GM12874 (cell line): ENCODE data around the gene MRPL30.

Source experiments
- TF ChIP-seq, protein P1 (sequence below): IDR thresholded peaks from 2 replicates; pipeline ENCODE4 v1.5.1; 2011; ENCODE audit warnings: low read depth, mild to moderate bottlenecking, control low read depth, low read length, moderate library complexity; ENCODE audit not compliant: insufficient read depth

Gene MRPL30

DNA sequence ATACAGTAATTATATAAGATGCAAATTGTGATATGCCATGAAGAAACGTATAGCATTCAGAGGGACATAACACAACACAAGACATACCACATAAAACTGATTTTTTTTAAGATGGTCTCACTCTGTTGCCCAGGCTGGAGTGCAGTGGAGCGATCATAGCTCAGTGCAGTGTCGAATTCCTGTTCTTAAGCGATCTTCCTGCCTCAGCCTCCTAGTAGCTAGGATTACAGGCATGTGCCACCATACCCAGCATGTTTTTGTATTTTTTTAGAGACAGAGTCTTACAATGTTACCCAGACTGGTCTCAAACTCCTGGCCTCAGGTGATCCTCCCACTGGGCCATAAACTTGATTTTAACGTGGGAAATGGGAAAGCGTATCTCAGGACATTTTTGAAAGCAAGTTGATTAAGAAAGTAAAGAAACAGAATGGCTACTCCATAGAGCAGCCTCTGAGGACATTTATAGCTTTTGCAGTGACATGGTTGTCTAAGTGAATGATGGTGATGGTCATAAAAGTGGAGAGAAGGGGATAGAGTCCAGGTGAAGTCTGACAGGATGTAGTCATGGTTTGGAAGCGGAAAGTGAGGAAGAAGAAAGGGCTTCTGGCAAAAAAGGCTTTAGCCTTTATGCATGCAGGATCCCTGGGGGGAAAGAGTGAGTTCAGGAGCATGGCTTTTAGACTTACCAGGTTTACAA, 28.6 kb upstream of the MRPL30 start:
- TF ChIP-seq, protein P1, sequence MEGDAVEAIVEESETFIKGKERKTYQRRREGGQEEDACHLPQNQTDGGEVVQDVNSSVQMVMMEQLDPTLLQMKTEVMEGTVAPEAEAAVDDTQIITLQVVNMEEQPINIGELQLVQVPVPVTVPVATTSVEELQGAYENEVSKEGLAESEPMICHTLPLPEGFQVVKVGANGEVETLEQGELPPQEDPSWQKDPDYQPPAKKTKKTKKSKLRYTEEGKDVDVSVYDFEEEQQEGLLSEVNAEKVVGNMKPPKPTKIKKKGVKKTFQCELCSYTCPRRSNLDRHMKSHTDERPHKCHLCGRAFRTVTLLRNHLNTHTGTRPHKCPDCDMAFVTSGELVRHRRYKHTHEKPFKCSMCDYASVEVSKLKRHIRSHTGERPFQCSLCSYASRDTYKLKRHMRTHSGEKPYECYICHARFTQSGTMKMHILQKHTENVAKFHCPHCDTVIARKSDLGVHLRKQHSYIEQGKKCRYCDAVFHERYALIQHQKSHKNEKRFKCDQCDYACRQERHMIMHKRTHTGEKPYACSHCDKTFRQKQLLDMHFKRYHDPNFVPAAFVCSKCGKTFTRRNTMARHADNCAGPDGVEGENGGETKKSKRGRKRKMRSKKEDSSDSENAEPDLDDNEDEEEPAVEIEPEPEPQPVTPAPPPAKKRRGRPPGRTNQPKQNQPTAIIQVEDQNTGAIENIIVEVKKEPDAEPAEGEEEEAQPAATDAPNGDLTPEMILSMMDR: no peak

DNA sequence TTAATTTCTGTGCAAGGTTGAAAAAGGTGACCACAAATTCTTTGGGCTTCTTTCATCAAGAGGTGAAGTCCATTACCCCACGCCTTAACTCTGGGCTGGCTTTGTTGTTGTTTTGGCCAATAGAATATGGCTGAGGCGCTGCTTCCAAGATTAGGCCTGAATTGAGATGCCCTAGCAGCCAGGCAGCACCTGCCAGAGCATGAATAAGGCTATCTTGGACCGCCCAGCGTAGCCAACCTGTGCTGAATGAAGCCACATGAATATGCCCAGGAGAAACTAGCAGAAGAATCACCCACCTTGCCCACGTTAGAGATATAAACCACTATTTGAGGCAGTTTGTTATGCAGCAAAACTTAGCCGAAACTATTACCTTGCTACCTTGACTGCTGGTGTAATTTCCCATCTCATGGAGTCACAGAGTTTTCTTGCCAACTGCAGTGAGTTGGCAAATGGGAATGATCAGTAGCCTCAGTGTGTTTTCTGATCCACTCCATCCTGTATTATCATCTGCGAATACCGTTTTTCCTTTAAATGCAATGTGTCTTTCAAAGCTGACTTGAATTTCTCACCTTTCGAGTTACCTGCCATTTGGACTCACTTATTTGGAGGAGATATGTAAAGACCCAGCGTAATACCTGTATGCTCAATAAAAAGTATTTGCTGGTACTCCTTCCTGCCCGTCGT, 26.9 kb upstream of the MRPL30 start:
- TF ChIP-seq, protein P1: no peak

DNA sequence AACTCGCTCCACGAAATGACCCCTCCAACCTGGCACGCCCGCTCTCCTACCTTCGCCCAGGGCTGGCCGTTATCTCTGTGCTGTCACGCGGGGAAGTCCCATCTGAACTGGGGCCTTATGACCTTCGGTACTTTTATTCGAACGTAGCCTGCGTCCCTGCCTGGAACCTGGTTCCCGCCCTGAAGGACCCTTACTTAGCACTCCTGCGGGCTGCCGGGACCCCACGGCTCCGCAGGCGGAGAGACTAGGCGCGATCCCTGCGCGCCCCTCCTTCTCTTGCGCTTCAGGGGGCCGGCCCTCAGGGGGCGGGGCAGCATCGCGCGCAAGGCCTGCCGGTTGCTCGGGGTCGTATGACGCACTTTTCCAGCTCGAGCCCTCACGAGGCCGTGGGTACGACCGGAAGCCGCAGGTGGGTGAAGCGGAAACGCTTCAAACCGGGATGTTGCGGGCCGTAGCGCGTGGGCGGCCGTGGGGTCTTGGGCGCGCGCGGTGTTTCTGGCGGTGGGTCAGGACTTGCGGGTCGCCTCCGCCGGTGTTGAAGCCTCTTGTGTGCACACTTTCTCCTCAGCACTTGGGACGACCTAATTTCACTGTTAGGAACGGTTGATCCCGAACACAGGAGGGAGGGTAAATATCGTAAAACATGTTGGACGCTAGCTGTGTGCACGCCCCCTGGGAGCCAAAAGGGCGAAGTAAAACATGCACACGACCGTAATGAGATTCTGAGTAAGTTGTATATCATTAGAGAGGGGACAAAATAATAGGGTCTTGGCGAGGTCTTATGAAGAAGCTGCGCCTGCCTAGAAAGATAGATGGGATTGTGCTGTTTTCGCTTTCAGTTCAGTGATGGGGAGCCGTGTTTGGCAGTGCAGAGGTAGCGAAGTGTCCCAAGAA, 26.1 kb upstream of the MRPL30 start, which contains the start of the genes LIPT1 and TSGA10:
LIPT1 (plus strand) TSS at position 325 of the 894 bp plus-strand sequence. CDS start 6,991 bp downstream, outside the sequence.
TSGA10 (minus strand) TSS at position 300 of the 894 bp plus-strand sequence. CDS start 45,503 bp downstream, outside the sequence.
- TF ChIP-seq, protein P1: no peak

DNA sequence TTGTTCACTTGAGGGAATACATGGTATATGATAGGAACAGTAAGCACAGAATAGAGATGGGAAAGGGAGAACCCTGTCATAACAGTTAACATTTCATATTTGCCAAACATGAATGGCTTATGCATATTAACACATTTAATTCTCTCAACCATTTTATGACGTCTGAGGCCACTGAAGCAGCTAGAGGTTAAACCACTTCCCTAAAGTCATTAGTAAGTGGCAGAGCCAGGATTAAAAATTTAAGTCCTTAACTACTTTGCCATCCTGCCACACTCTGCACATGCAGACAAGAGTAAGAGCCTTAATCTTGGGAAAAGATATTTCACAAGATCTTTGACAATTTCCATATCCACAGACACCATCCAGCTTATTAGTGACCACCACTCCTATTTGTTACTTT, 24.1 kb upstream of the MRPL30 start:
- TF ChIP-seq, protein P1: no peak

DNA sequence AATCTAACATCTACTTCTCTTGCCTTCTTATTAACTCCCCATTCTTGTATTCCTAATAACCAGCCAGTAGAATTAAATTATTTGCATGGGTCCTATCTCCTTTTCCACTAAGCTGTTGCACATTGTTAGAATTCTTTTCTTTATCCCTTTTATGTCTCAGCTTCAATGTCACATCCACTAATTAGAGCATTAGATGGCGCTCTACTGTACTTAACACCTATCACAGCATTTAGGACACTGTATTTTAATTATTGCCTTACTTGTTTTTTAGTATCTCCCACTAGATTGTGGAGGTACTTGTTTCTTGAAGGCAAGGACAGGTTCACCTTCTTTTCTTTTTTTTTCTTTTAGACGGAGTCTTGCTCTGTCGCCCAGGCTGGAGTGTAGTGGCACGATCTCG, 22.4 kb upstream of the MRPL30 start:
- TF ChIP-seq, protein P1: no peak

DNA sequence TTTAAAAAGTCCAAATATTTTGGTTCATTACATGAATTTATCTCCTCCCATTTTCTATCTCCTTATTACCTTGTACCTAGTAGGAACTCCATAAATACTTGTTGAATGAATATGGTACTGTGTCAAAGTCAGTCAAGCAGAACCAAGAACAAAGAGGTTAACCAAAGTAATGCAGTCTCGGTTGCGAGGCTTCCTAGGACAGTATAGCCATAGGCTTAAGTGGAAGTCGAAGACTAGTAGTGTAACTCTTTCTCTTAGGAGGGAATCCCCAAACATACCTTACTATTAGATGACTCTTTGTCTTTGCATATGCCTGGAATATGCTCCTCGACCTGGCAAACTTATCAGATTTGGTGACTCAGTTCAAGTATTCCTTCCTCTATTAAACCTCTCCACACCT, 21.4 kb upstream of the MRPL30 start:
- TF ChIP-seq, protein P1: no peak

DNA sequence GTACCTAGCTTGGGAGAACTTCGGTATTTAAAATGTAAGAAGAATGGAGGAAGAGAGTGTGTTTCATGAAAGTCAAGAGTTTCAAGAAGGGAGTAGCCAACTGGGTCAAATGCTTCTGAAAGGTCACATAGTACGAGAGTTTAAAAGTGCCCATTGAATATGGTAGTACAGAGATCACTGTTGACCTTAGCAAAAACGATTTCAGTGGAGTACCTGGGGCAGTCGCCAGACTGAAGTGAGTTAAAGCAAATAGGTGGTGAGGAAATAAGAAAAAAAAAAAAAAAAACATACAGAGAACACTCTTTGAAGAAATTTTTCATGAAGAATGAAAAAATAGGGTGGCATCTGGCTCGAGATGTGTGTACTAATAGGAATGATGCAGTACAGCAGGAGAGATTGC, 14.8 kb upstream of the MRPL30 start:
- TF ChIP-seq, protein P1: no peak
